Measurements from ENCODE around the gene MYO7A.

DNA sequence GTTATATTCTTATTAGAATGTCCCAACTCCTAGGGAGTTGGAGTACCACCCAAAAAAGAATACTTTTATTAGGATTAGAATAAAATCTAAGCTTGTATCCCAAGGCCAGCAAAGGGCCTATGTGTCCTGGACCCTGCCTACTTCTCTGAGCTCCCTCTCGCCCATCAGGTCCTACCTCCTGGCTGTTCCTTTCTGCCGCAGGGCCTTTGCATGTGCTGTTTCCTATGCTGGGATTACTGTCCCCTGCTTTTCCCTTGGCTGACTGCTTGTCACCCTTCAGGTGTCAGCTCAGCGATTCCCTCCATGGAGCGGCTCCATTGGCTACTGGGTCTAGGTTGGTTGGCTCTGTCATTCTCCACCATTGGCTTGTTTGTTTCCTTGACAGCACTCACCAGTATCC, 13.4 kb downstream of the MYO7A start:
- TF ChIP-seq, protein P1, sequence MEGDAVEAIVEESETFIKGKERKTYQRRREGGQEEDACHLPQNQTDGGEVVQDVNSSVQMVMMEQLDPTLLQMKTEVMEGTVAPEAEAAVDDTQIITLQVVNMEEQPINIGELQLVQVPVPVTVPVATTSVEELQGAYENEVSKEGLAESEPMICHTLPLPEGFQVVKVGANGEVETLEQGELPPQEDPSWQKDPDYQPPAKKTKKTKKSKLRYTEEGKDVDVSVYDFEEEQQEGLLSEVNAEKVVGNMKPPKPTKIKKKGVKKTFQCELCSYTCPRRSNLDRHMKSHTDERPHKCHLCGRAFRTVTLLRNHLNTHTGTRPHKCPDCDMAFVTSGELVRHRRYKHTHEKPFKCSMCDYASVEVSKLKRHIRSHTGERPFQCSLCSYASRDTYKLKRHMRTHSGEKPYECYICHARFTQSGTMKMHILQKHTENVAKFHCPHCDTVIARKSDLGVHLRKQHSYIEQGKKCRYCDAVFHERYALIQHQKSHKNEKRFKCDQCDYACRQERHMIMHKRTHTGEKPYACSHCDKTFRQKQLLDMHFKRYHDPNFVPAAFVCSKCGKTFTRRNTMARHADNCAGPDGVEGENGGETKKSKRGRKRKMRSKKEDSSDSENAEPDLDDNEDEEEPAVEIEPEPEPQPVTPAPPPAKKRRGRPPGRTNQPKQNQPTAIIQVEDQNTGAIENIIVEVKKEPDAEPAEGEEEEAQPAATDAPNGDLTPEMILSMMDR (IDR thresholded peaks at IDR 0.05): no peak
- TF ChIP-seq POLR2A (IDR thresholded peaks at IDR 0.05): no peak

Data from body of pancreas (tissue), 4 donors.